ENCODE measurements around the gene PCDHAC1. TPM values are rescaled to one million over a fixed set of nuclear protein-coding genes. Genes with fewer than 3 reads are reported as not detected.

Gene PCDHAC1
- total RNA-seq, 4 donors from 2014 or later, result 1.7 to 5.4 (median 4.4) TPM

GRCh38 chr5:140951636-140952035, 25.5 kb downstream of the PCDHAC1 start:
- Histone ChIP-seq H3K27me3 (no peaks in the 10 kb centered on the region), H3K36me3 (no peaks in the 10 kb centered on the region), H3K4me3 (no peak overlapping the region), H3K9me3 (no peaks in the 10 kb centered on the region), H3K27ac (replicated peaks in 1 of 4) (no peak overlapping the region), H3K4me1 (no peaks in the 10 kb centered on the region)
- DNase-seq (ENCODE audit: extremely low spot score), result no peak
- TF ChIP-seq POLR2AphosphoS5 (IDR thresholded peaks at IDR 0.05), result no peak
- TF ChIP-seq EP300 (IDR thresholded peaks at IDR 0.05), result no peak
- no peak for TF ChIP-seq CTCF (IDR thresholded peaks at IDR 0.05)
- TF ChIP-seq POLR2A (IDR thresholded peaks at IDR 0.05; ENCODE audit: low read depth), result no peak
- WGBS, result 86% methylated on average over 6 of the region's 6 CpGs
- intact Hi-C loops (cut with DNase I), result no loop called here

GRCh38 chr5:140953234-140953633, 27.1 kb downstream of the PCDHAC1 start:
- WGBS, result 55% methylated on average over 2 of the region's 2 CpGs
- no peak overlapping the region for H3K27ac ChIP-seq (replicated peaks in 1 of 4)
- intact Hi-C loops (cut with DNase I), result no loop called here
- no peaks in the 10 kb centered on the region for H3K27me3 ChIP-seq
- no peak overlapping the region for H3K4me3 ChIP-seq
- H3K36me3 ChIP-seq, result no peaks in the 10 kb centered on the region
- H3K4me1 ChIP-seq, result no peaks in the 10 kb centered on the region
- TF ChIP-seq POLR2AphosphoS5 (IDR thresholded peaks at IDR 0.05) (no peak), CTCF (IDR thresholded peaks at IDR 0.05) (no peak), POLR2A (IDR thresholded peaks at IDR 0.05; ENCODE audit: low read depth) (no peak), EP300 (IDR thresholded peaks at IDR 0.05) (no peak)
- DNase-seq (ENCODE audit: extremely low spot score), result no peak
- no peaks in the 10 kb centered on the region for H3K9me3 ChIP-seq

- intact Hi-C loops (cut with DNase I), result loop anchor here (5.0 kb wide), 1 partner anchor 35 kb away; the partner anchor contains the start of gene PCDHAC1
- H3K4me1 ChIP-seq, result peaks cover 7 to 58% (median 40%) of the 10 kb centered on the region in 4 donors
- 88% methylated on average over 1 of the region's 1 CpG for WGBS
- H3K27ac ChIP-seq (replicated peaks in 1 of 4), result no peak overlapping the region
- H3K36me3 ChIP-seq, result no peaks in the 10 kb centered on the region
- TF ChIP-seq POLR2AphosphoS5 (IDR thresholded peaks at IDR 0.05) (no peak), CTCF (IDR thresholded peaks at IDR 0.05) (no peak), POLR2A (IDR thresholded peaks at IDR 0.05; ENCODE audit: low read depth) (no peak), EP300 (IDR thresholded peaks at IDR 0.05) (no peak)
- DNase-seq (ENCODE audit: extremely low spot score), result no peak
- no peaks in the 10 kb centered on the region for H3K9me3 ChIP-seq
- peaks cover 0 to 15% (median 0%) of the 10 kb centered on the region in 4 donors for H3K27me3 ChIP-seq
- no peak overlapping the region for H3K4me3 ChIP-seq
These were observed 36.1 kb downstream of the PCDHAC1 start for GRCh38 chr5:140962190-140962589.

- Histone ChIP-seq H3K4me3 (no peak overlapping the region), H3K27me3 (peaks cover 0 to 17% (median 0%) of the 10 kb centered on the region in 4 donors), H3K9me3 (no peaks in the 10 kb centered on the region), H3K4me1 (peaks cover 11 to 77% (median 50%) of the 10 kb centered on the region in 4 donors), H3K27ac (replicated peaks in 1 of 4) (peak overlapping the region in 2 of 4 donors; percentile 25 to 84), H3K36me3 (no peaks in the 10 kb centered on the region)
- intact Hi-C loops (cut with DNase I), result loop anchor here (5.0 kb wide), 1 partner anchor 37 kb away; the partner anchor contains the start of gene PCDHAC1
- WGBS, result 72% methylated on average over 3 of the region's 3 CpGs
- no peak for DNase-seq (ENCODE audit: extremely low spot score)
- no peak for TF ChIP-seq EP300 (IDR thresholded peaks at IDR 0.05)
- no peak for TF ChIP-seq POLR2A (IDR thresholded peaks at IDR 0.05; ENCODE audit: low read depth)
- TF ChIP-seq CTCF (IDR thresholded peaks at IDR 0.05), result no peak
- no peak for TF ChIP-seq POLR2AphosphoS5 (IDR thresholded peaks at IDR 0.05)
These were observed 38.3 kb downstream of the PCDHAC1 start for GRCh38 chr5:140964356-140964755.

- 0% methylated on average over 9 of the region's 9 CpGs for WGBS
- intact Hi-C loops (cut with DNase I), result loop anchor here (1.0 kb wide), 1 partner anchor 74 kb away; no protein-coding TSS in a partner anchor
These were observed 39.8 kb downstream of the PCDHAC1 start for GRCh38 chr5:140965905-140966292.

More at GRCh38 chr5:140965905-140966292, 39.8 kb downstream of the PCDHAC1 start:
- Histone ChIP-seq H3K27me3 (peaks cover 0 to 17% (median 0%) of the 10 kb centered on the region in 4 donors), H3K4me1 (peaks cover 11 to 73% (median 55%) of the 10 kb centered on the region in 4 donors), H3K36me3 (no peaks in the 10 kb centered on the region), H3K27ac (replicated peaks in 1 of 4) (peak overlapping the region; percentile 83 to 87 (median 84)), H3K9me3 (no peaks in the 10 kb centered on the region), H3K4me3 (peak overlapping the region; percentile 65 to 80 (median 74))
- no peak for TF ChIP-seq CTCF (IDR thresholded peaks at IDR 0.05)
- DNase-seq (ENCODE audit: extremely low spot score), result no peak
